HG03039 (cell line): ENCODE measurements around the gene C4orf50.

Experiments
- ATAC-seq: cut with Tn5 transposase; IDR thresholded peaks from one replicate; pipeline ENCODE4 v1.9.1; 2021; ENCODE audit warnings: mild to moderate bottlenecking, moderate library complexity; ENCODE audit not compliant: unreplicated experiment

Gene C4orf50

GRCh38 chr4:5894266-5894665 is 124.0 kb downstream of the C4orf50 start:
- no peak for ATAC-seq

DNA sequence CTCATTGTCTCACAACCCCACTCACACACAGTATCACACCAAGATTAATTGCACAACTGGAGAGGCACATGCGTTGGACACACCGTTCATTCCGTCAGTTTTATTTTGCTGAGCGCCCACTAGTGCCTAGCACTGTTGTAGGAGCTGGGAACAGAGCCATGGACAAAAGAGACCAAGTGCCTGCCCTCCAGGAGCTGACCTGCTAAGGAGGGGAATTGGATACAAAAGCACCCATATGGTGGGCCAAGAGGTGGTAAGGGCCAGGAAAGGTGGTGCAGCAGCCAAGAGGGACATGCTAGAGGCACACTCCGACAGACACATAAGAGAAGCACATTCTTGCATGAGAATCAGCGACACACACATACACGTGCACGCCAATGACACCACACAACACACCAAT is 124.6 kb downstream of the C4orf50 start:
- no peak for ATAC-seq

DNA sequence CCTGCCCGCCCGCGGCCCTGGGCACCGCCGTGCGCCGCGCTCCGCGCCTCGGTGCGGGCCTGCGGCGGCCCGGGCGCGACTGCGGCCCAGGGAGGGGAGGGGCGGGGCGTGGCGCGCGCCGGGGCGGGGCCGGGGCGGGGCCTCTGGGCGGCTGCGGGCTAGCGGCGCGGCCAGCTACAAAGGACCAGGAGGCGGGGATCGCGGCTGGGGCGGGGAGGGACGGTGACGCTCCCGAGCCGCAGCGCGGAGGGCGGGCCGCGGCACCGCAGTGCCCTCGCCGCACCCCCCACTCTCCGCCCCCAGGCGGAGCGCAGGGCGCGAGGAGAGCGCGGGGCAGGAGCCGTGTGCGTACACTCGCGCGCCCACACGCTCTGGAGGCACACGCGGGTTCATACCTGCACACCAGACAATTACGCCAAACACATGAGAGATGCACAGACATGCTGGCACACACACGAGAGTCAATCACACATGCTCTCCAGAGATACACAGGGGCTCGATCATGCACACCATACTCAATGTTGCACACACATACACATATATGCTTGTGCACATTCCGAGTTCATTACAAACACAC is 125.1 kb downstream of the C4orf50 start, which contains the start of gene CRMP1:
CRMP1 (minus strand) TSS at position 83 of the 577 bp plus-strand sequence. CDS start 117 bp downstream, outside the sequence.
- no peak for ATAC-seq

GRCh38 chr4:5892323-5893003 is 125.8 kb downstream of the C4orf50 start:
- ATAC-seq: no peak

DNA sequence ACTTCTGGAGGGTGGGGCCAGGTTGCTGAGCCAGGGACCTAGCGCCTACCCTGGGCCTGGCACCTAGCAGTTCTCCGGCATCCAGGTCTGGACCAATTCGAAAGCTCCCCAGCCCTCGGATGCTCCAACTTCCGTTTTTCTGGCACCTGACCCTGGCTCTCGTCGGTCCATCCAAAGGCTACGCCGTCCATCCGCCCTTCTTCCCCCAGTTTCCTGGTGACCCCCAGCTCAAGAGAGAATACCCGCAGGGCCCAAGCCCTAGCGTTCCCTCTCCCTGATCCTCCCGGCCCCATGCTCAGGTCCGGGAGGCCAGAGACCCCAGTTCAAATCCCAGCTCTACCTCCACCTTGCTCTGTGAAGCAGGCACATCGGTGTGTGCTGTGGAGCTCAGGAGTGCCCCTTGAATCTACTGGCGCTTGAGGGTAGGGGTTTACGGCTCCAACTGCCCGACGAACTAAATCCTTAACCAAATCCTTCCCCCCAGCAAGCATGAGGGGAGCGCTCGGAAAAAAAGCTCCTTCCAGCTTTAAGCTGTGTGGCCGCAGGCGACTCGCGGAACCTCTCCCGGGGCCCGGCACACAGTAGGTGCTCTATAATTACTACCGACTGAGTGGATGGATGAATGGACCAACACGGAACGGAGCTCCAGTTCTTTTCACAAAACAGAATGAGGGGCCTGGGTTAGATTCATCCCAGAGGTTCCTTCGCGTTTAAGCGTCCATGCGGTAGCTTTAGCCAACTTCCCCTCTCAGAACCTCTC is 126.5 kb downstream of the C4orf50 start:
- no peak for ATAC-seq

- ATAC-seq: no peak
These were observed 128.0 kb downstream of the C4orf50 start for GRCh38 chr4:5890063-5890727.

GRCh38 chr4:5889002-5889696 is 129.1 kb downstream of the C4orf50 start:
- ATAC-seq: no peak

DNA sequence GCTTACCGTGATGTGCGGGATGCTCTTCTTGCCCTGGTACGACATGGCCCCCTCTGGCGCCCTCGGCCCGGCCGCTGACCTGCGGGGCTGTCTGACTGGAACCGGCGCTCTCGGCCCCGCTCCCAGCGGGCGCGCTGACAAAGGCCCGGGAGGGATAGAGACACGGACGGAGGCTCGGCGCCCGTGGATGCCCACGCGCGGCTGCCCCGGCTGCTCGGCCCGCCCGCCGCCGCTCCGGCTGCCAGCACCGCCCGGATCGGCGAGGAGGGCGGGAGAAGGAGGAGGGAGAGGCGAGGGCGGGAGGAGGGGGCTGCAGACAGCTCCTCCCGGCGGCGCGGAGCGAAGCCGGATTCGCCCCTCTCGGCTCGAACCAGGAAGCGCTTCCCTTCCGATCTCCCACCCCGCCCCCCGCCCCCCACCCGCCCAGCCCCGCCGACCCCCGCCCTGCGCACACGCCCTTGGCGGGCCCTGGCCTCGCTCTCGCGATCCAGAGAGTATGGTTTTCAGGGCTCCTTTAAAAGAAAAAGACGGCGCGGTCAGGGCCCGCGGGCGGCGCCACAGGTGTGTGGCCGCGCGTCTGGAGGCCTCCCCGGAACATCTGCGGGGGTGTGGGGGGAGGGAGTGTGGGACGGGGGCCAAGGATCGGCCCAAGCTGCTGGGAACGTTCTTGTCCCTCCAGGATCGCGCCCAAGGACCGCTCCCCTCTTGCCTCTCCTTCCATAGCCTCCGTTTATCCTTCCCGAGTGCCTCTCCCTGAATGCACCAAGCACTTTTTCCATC is 129.8 kb downstream of the C4orf50 start:
- ATAC-seq: no peak

GRCh38 chr4:5887361-5888221 is 130.6 kb downstream of the C4orf50 start:
- ATAC-seq: no peak

GRCh38 chr4:5887011-5887360 is 131.2 kb downstream of the C4orf50 start:
- ATAC-seq: no peak

DNA sequence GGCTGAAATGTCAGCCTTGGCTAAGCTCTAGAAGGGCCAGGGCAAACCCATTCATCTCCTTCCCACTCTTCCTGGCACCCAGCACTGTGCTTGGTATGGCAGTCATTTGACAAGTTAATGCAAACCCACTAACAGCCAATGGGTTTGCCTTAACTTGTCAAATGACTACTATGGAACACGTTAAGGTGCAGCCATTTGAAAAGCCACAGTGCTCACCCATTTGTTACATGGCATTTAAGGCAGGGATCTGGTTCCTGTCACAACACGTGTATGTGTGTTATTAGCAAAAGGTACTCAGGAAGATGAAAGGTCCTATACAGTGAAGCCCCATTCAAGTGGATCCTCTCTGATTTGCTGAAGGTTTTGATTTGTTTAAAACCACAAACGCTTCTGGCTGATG is 132.5 kb downstream of the C4orf50 start:
- ATAC-seq: no peak

DNA sequence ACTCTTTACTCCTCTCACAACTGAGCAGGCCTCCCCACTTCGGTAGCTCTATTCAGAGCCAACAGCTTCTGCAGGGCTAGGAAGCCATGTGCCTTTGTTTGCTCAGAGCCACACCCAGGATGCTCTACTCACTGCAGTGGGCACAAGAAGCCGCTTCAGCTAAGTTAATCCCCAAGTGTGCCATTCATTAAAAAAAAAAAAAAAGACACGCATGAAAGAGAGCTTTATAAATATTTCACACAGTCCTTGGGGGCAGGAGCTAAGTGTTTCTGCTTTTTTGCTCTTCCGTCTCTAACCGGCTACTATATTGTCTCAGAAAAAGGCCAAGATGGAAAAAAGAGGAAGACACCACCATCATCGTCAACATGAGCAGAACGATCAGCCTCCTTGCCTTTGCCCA is 133.4 kb downstream of the C4orf50 start:
- no peak for ATAC-seq

DNA sequence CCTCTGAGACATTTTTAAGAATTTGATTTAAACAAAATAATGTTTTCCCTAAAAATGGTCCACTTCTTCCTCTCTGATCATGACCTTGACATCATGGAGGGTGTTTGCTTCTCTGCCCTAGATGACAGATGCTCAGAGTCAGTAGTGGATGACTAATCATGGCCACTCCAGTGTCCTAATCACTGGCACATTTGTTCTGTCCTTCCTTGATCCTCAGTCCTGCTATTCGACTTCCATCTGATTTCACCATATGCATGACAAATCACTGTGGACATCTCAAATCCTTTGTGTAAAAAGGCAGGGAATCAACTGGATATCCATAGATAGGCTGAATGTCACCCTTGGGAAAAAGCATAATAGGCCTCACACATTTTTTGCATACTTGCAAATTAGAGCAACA is 134.3 kb downstream of the C4orf50 start:
- no peak for ATAC-seq

- no peak for ATAC-seq
These were observed 135.3 kb downstream of the C4orf50 start for GRCh38 chr4:5882947-5883346.

GRCh38 chr4:5881340-5881739 is 136.9 kb downstream of the C4orf50 start:
- ATAC-seq: no peak

DNA sequence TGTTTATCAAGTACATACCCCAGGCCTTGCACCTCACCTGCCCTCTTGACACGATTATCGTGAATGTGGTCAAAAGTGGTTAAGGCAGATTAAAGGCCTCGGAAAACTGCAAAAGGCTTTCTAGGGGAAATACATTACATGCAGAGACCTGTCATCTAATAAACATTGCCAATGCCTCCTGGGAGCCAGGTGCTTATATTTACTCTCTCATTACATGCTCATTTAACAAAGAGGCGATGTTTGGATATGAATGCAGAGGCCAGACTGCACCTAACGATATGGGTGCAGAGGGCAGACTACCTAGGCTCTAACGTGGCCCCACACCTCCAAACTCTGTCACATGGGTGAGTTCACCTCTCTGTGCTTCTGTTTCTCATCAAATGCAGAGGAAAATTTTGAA is 139.9 kb downstream of the C4orf50 start:
- no peak for ATAC-seq

DNA sequence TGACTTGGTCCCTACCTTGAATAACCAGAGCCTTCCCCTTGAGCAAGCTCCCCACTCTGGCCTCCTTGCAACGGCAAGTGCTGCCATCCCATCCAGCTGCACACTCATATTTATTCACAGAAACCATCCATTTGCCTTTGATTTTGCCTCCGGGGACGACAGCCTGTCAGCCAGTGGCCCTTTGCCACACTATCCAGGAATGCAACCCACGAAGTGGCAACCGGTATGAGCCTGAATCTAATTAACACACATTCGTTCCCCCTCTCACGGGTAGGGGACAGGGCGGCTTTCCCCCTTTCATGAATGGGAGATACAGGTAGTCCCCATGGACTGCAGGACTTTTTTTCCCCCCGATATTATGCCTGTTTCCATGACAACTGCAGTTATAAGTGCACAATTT is 140.8 kb downstream of the C4orf50 start:
- no peak for ATAC-seq

DNA sequence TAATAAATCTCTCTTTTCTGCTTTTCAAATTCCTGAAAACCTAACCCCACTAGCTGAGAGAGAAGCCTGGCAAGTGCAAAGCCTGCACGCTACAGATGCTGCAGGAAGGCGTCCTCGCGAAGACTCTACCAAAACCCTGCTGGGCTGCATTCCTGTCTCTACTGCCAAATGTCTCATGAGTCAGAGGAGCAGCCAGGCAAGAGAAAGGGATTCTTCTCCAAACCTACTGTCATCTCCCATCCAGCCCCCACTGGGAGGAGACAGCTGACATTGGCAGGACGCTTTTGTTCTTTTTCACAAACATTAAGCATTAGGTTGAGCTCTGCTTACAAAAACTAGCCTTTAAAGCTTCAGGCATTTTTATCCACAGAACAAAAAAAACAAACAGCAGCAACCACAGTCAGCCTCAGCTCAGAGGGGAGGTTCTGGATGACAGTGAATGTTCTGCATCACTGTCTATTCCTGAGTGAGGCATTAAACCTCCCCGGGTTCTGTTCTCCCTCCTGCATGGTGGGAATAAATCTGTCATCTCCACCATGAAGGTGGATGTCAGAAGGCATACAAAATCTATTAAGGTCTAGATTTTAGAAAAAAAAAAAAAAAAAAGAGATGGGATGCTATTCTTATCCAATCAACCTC is 143.3 kb downstream of the C4orf50 start:
- ATAC-seq: no peak

DNA sequence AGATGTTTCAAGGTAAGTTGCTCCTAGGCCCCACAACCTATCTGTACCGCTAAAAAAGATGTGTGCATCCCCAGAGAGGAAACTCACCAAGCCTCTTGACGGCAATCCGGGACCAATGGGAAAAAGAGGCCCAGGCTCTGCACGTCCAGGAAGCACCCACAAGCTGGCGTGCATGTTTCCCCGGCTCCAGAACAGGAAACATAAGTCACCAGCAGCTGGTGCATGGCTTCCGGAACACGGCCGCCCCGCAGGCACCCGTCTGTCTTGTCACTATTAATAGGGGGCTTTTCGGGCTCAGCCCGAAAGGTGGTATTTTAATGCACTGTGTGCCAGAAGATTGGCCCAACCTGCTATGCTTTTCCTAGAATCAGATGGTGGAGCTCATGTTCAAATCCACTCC is 147.5 kb downstream of the C4orf50 start:
- ATAC-seq: no peak
